Measurements from ENCODE around the gene TBC1D9B.

DNA sequence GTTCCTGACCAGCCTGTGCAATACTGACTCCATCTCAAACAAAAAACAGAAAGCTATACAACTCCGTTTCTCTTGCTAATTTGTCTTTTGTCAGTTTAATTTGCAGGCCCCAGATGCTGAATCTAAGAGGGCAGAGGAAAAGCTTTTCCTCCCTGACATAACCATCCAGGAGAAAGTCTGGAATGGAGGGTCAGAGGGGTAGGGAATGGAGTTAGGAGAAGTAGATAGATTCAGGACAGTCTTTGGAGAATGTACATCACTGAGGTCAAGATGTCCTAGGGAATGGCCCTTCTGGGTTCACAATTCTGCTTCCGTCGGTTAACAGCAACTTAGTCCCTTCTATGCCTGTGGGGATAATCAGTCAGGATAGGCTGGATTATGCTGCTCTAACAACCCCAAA is 93.6 kb downstream of the TBC1D9B start:
- TF ChIP-seq, protein P1, sequence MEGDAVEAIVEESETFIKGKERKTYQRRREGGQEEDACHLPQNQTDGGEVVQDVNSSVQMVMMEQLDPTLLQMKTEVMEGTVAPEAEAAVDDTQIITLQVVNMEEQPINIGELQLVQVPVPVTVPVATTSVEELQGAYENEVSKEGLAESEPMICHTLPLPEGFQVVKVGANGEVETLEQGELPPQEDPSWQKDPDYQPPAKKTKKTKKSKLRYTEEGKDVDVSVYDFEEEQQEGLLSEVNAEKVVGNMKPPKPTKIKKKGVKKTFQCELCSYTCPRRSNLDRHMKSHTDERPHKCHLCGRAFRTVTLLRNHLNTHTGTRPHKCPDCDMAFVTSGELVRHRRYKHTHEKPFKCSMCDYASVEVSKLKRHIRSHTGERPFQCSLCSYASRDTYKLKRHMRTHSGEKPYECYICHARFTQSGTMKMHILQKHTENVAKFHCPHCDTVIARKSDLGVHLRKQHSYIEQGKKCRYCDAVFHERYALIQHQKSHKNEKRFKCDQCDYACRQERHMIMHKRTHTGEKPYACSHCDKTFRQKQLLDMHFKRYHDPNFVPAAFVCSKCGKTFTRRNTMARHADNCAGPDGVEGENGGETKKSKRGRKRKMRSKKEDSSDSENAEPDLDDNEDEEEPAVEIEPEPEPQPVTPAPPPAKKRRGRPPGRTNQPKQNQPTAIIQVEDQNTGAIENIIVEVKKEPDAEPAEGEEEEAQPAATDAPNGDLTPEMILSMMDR (IDR thresholded peaks at IDR 0.05), result no peak
- TF ChIP-seq POLR2A (IDR thresholded peaks at IDR 0.05), result no peak
